K562 (cell line): ENCODE results near the gene CROCC2. TPM values are rescaled to one million over a fixed set of nuclear protein-coding genes. Genes with fewer than 3 reads are reported as not detected.

Source experiments
- ATAC-seq: fragments of 200-7000 bp; cut with Tn5 transposase; 3 replicates; pipeline ENCODE4 v1.9.1; 2020; ENCODE audit warnings: moderate library complexity
- BruUV-seq: library from RNA; stranded (reverse); fragments of 400-500 nt; replicated peaks from 2 replicates; lab custom pipeline; 2021; lab: Mats Ljungman, UMichigan
- CTCF ChIA-PET: fragments of 300-600 bp; formaldehyde crosslinking; extraction: SDS; loops from one replicate; lab custom pipeline; 2021; ENCODE audit warnings: low intra/inter-chr PET ratio; lab: Yijun Ruan, JAX
- POLR2A ChIA-PET: fragments of 300-600, 350-650 bp; sonication (Branson Sonifier 250); formaldehyde crosslinking; extraction: SDS; loops from one replicate; lab custom pipeline; 2021; ENCODE audit warnings: antibody characterized with exemption, inconsistent platforms; lab: Yijun Ruan, JAX
- DNase-seq, 4 experiments: peaks; one replicate each; pipeline versions ENCODE4 v3.0.0 to v3.0.0-alpha.2; 2011 to 2018; ENCODE audit warnings: low spot score in 3 of 4, mixed read lengths in 3 of 4; ENCODE audit errors: extremely low read depth in 1 of 4
- FAIRE-seq: peaks from 2 replicates; lab custom pipeline; 2011; peaks lifted over from hg19 to GRCh38; lab: Jason Lieb, UNC
- H2AFZ ChIP-seq: 2 replicates; pipeline ENCODE4 v1.6.0; 2011; ENCODE audit warnings: low read depth, low read length, control low read depth, inconsistent platforms
- H3K27ac ChIP-seq: fragments of 200-600 bp; 3 replicates; pipeline ENCODE4 v1.8.0; 2011; ENCODE audit warnings: low read depth, mild to moderate bottlenecking, control low read depth, inconsistent platforms, low read length, moderate library complexity, mixed read lengths; ENCODE audit errors: extremely low read depth
- H3K27me3 ChIP-seq, 2 experiments: fragments of 300-600 bp in 1 of 2; 2 replicates in 1 of 2; 3 replicates in 1 of 2; pipeline versions ENCODE4 v1.6.0 to v1.8.0; 2011; ENCODE audit warnings: inconsistent platforms in 2 of 2, low read length in 2 of 2, mild to moderate bottlenecking in 1 of 2, mixed read lengths in 1 of 2, moderate library complexity in 1 of 2; ENCODE audit not compliant: control insufficient read depth in 2 of 2, insufficient read depth in 2 of 2
- H3K36me3 ChIP-seq: fragments of 300-600 bp; 3 replicates; pipeline ENCODE4 v1.8.0; 2011; ENCODE audit warnings: mild to moderate bottlenecking, low read length, inconsistent platforms; ENCODE audit not compliant: control insufficient read depth, insufficient read depth
- H3K4me1 ChIP-seq, 2 experiments: fragments of 200-600 bp in 1 of 2; replicated peaks in 1 of 2; 2 replicates in 1 of 2; 3 replicates in 1 of 2; pipeline versions ENCODE4 v1.5.1 to v1.8.0; 2011; ENCODE audit warnings: inconsistent platforms in 2 of 2, low read length in 2 of 2, mild to moderate bottlenecking in 1 of 2, mixed read lengths in 1 of 2, moderate library complexity in 1 of 2; ENCODE audit not compliant: control insufficient read depth in 2 of 2, insufficient read depth in 2 of 2
- H3K4me2 ChIP-seq: 2 replicates; pipeline ENCODE4 v1.6.1; 2011; ENCODE audit warnings: low read length, control low read depth, inconsistent platforms, mixed read lengths; ENCODE audit not compliant: insufficient read depth
- H3K4me3 ChIP-seq: fragments of 200-600 bp; sonication (generic), shearing (Covaris generic); 2 replicates; pipeline ENCODE4 v1.5.1; 2016; ENCODE audit warnings: control low read depth, inconsistent platforms
- H3K79me2 ChIP-seq: fragments of 200-600 bp; 3 replicates; pipeline ENCODE4 v1.8.0; 2011; ENCODE audit warnings: low read length, inconsistent platforms; ENCODE audit not compliant: control insufficient read depth, insufficient read depth
- H3K9ac ChIP-seq, 2 experiments: 2 replicates each; pipeline versions ENCODE4 v1.6.0 to v1.6.1; 2011; ENCODE audit warnings: low read depth in 2 of 2, low read length in 2 of 2, control low read depth in 1 of 2, inconsistent platforms in 1 of 2, mild to moderate bottlenecking in 1 of 2, mixed read lengths in 1 of 2; ENCODE audit not compliant: insufficient read depth in 1 of 2
- H3K9me1 ChIP-seq: one replicate; pipeline ENCODE4 v1.6.0; 2011; ENCODE audit warnings: inconsistent platforms, mild to moderate bottlenecking, low read length, moderate library complexity; ENCODE audit not compliant: control insufficient read depth, insufficient read depth
- H3K9me3 ChIP-seq: replicated peaks from 2 replicates; pipeline ENCODE4 v1.5.1; 2011; ENCODE audit warnings: low read depth, low read length, inconsistent platforms; ENCODE audit not compliant: control insufficient read depth, insufficient read depth
- H4K20me1 ChIP-seq: replicated peaks from 2 replicates; pipeline ENCODE4 v1.6.1; 2011; ENCODE audit warnings: low read length, inconsistent platforms, mixed read lengths; ENCODE audit not compliant: control insufficient read depth, insufficient read depth
- CBFA2T3 ChIP-seq: fragments of 450-650 bp; IDR thresholded peaks from 2 replicates; pipeline ENCODE4 v1.6.1; 2017
- CTBP1 ChIP-seq: fragments of 450-650 bp; IDR thresholded peaks from 2 replicates; pipeline ENCODE4 v1.6.1; 2016; ENCODE audit warnings: borderline replicate concordance
- GATAD2B ChIP-seq: fragments of 450-650 bp; IDR thresholded peaks from 2 replicates; pipeline ENCODE4 v1.6.1; 2017; ENCODE audit warnings: mild to moderate bottlenecking, borderline replicate concordance
- L3MBTL2 ChIP-seq: fragments of 450-650 bp; IDR thresholded peaks from 2 replicates; pipeline ENCODE4 v1.6.1; 2016; ENCODE audit warnings: mild to moderate bottlenecking, moderate library complexity
- MEF2D ChIP-seq: conservative IDR thresholded peaks from 2 replicates; pipeline ENCODE4 v1.6.1; 2016; ENCODE audit warnings: low read depth, missing genetic modification characterization, missing compliant biosample characterization
- MXI1 ChIP-seq: IDR thresholded peaks from 2 replicates; pipeline ENCODE4 v1.6.1; 2011; ENCODE audit warnings: low read depth, mild to moderate bottlenecking, improper control_type of control experiment, low read length
- RUNX1 ChIP-seq: sonication (generic); IDR thresholded peaks from 2 replicates; pipeline ENCODE4 v1.6.1; 2016; ENCODE audit warnings: antibody characterized with exemption, low read depth
- STAG1 ChIP-seq: sonication (generic); formaldehyde crosslinking; IDR thresholded peaks from 2 replicates; pipeline ENCODE4 v1.5.0; 2020; ENCODE audit warnings: missing genetic modification reagents, borderline replicate concordance
- TEAD2 ChIP-seq: fragments of 450-650 bp; IDR thresholded peaks from 2 replicates; pipeline ENCODE4 v1.6.1; 2016; ENCODE audit warnings: missing genetic modification characterization, control low read depth, missing compliant biosample characterization
- ZNF124 ChIP-seq: sonication (generic); formaldehyde crosslinking; IDR thresholded peaks from 2 replicates; pipeline ENCODE4 v1.8.1; 2022; ENCODE audit warnings: missing genetic modification reagents
- ZNF140 ChIP-seq: fragments of 250-450 bp; sonication (Bioruptor Pico); IDR thresholded peaks from 2 replicates; pipeline ENCODE4 v1.8.0; 2021; ENCODE audit warnings: moderate library complexity, mild to moderate bottlenecking, inconsistent platforms
- ZNF24 ChIP-seq: fragments of 450-650 bp; IDR thresholded peaks from 2 replicates; pipeline ENCODE4 v1.6.1; 2016
- ZNF436 ChIP-seq: fragments of 250-450, 450-650 bp; sonication (Bioruptor Pico); formaldehyde crosslinking; IDR thresholded peaks from 2 replicates; pipeline ENCODE4 v1.7.0; 2020; ENCODE audit warnings: mild to moderate bottlenecking
- ZNF668 ChIP-seq: fragments of 250-450 bp; sonication (Bioruptor Pico); IDR thresholded peaks from 2 replicates; pipeline ENCODE4 v1.8.0; 2022; ENCODE audit warnings: mild to moderate bottlenecking, inconsistent platforms
- ZNF778 ChIP-seq: fragments of 450-650 bp; formaldehyde crosslinking; IDR thresholded peaks from 2 replicates; pipeline ENCODE4 v1.4.0; 2020; ENCODE audit warnings: mild to moderate bottlenecking, moderate library complexity
- ZNF79 ChIP-seq: fragments of 250-450 bp; sonication (Bioruptor Pico); IDR thresholded peaks from 2 replicates; pipeline ENCODE4 v1.4.0; 2020; ENCODE audit warnings: low read depth, mild to moderate bottlenecking, moderate library complexity
- WGBS: fragments of 100-300 bp; shearing (Covaris generic); methylation state at CpG from one replicate; pipeline ENCODE4 v1.1.6; 2016; ENCODE audit warnings: low coverage, mixed read lengths; ENCODE audit not compliant: insufficient coverage; ENCODE audit errors: missing lambda C conversion rate; 5-methylcytosine and 5-hydroxymethylcytosine counted together
- in situ Hi-C: fragments of 300-500 bp; cut with MboI; formaldehyde crosslinking; loops from 4 replicates; pipeline ENCODE4 v1.15.0; 2018; ENCODE audit warnings: inconsistent platforms, mixed read lengths
- intact Hi-C: fragments of 100-400 bp; cut with micrococcal nuclease; formaldehyde crosslinking; loops from 2 replicates; pipeline ENCODE4 v1.14.2; 2022
- polyA plus RNA-seq, 8 experiments: library from polyadenylated mRNA; depleted of rRNA in 4 of 8; stranded (reverse) in 5 of 8; unstranded in 3 of 8; fragments of >200 nt; fragmentation: Nextera tagmentation in 2 of 8; fragmentation: Illumina TruSeq in 1 of 8; extraction: Ambion mirVana in 2 of 8; extraction: Trizol in 1 of 8; gene quantifications; 2 replicates each; pipeline versions ENCODE4 v1.2.1 to v1.2.3, GENCODE V29; 2011 to 2014; ENCODE audit warnings: inconsistent platforms in 1 of 8, missing spikeins in 1 of 8
- total RNA-seq, 7 experiments: library from RNA; depleted of rRNA in 6 of 7; stranded (reverse); fragments of >200 nt in 6 of 7; fragmentation: Illumina TruSeq in 2 of 7; extraction: Trizol in 2 of 7; gene quantifications; 2 replicates each; pipeline versions ENCODE4 v1.2.1 to v1.2.3, GENCODE V29; 2011 to 2021; ENCODE audit warnings: low replicate concordance in 1 of 7
- TF ChIP-seq, protein P1 (sequence below): fragments of 250-450 bp; sonication (Bioruptor Pico); IDR thresholded peaks from 2 replicates; pipeline ENCODE4 v1.4.0; 2020

The CROCC2 gene
- total and polyA plus RNA-seq, 9 of the 15 experiments (the other 6 are each of a cell fraction or from before 2014, with no cell fraction given): not detected

DNA sequence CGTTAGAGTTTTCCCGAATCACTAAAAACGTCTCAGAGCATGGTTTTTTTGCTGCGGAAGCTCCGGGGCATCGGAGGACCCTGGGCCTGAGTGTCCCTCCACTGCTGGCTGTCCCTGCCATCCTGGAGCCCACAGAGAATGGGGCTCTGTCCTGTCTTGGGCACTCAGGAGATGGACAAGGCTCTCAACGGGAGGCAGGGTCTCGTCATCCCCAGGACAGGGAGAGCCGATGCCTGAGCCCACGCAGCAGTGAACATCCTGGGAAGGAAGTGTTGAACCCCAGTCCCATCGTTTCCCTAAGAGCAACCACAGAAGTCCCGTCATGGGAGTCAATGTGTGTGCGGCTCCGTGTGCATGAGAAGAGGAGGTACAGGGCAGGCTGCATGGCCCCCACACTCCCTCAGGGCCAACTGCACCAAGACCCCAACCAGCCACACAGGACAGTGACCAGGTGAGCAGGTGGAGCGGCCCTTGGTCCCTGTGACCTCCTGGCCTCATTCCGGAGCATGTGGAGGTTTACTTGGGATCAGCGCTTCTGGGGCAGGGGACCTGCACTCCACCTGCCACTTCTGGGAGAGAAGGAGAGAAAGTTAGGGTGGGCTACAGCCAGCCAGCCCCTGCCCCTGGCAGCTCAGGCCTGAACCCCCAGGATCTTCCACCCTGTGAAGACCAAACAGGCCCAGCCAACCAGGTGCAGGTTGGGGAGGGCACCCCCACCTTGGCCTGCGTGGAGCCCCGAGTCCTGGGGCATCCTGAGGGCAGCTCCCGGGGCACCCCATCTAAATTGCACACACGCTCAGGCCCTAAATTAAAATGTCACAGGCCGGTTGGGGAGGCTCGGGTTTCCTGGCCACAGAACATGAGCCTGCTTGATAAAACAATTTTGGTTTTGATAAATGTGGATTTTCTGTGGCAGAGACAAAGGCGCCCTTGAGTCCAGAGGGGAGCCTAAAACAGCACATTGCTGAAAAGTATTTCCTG is 89.2 kb downstream of the CROCC2 start:
- in situ Hi-C loops (no loop called here), intact Hi-C loops (no loop called here)
- no peaks in the 10 kb centered on the region for H3K79me2 ChIP-seq
- CTCF ChIA-PET: no interaction called here
- H3K4me1 ChIP-seq: peaks cover 0 to 38% of the 10 kb centered on the region in 2 experiments; a peak in 2 of 5 replicates
- no peak overlapping the region for H3K4me2 ChIP-seq
- peaks cover 0 to 58% of the 10 kb centered on the region in 2 experiments; a peak in 2 of 5 replicates for H3K27me3 ChIP-seq
- H3K9ac ChIP-seq: no peak overlapping the region
- POLR2A ChIA-PET: no interaction called here
- no peak overlapping the region for H3K27ac ChIP-seq
- H3K9me1 ChIP-seq: no peaks in the 10 kb centered on the region
- peaks cover 11% of the 10 kb centered on the region for H4K20me1 ChIP-seq
- H3K36me3 ChIP-seq: no peaks in the 10 kb centered on the region
- TF ChIP-seq ZNF79 (CRISPR knock-in tag) (no peak), MXI1 (no peak), GATAD2B (no peak), CTBP1 (no peak), ZNF668 (no peak), MEF2D (no peak), STAG1 (CRISPR knock-in tag) (no peak), ZNF778 (CRISPR knock-in tag) (no peak), TEAD2 (tag) (no peak), RUNX1 (no peak), CBFA2T3 (no peak), ZNF140 (CRISPR knock-in tag) (no peak), L3MBTL2 (no peak), ZNF24 (no peak), ZNF124 (CRISPR knock-in tag) (no peak), ZNF436 (CRISPR knock-in tag) (no peak)
- TF ChIP-seq, protein P1, sequence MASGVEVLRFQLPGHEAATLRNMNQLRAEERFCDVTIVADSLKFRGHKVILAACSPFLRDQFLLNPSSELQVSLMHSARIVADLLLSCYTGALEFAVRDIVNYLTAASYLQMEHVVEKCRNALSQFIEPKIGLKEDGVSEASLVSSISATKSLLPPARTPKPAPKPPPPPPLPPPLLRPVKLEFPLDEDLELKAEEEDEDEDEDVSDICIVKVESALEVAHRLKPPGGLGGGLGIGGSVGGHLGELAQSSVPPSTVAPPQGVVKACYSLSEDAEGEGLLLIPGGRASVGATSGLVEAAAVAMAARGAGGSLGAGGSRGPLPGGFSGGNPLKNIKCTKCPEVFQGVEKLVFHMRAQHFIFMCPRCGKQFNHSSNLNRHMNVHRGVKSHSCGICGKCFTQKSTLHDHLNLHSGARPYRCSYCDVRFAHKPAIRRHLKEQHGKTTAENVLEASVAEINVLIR (CRISPR knock-in tag): no peak
- BruUV-seq: no TSS peak
- H3K9me3 ChIP-seq: no peaks in the 10 kb centered on the region
- no peak overlapping the region for H3K4me3 ChIP-seq
- WGBS: 8% methylated on average over 14 of the region's 24 CpGs
- no peak for FAIRE-seq
- no peak overlapping the region for H2AFZ ChIP-seq
- no peak for ATAC-seq
- DNase-seq: no peak
